ENCODE measurements around the gene PAX3. TPM values are rescaled to one million over a fixed set of nuclear protein-coding genes. Genes with fewer than 3 reads are reported as not detected.

PAX3 gene
- polyA plus RNA-seq (2013, experiment 1 of 2), result 0.08 TPM
- polyA plus RNA-seq (2013, experiment 2 of 2), result 0.03 TPM

GRCh38 chr2:222298311-222299150 is at the start of gene PAX3:
Gene PAX3 (minus strand): TSS chr2:222298998. CDS start chr2:222298615, 383 bp downstream.
- no CpG with 5 or more reads among the region's 63 CpGs for WGBS (ENCODE audit: extremely low coverage, insufficient coverage, low lambda C conversion rate)
- no peak within 1 kb of the TSS for H3K4ac ChIP-seq (ENCODE audit: low read depth, low read length)
- peak within 1 kb of the TSS; percentile 31 for H3K9ac ChIP-seq (ENCODE audit: low read length)

GRCh38 chr2:222341331-222341730 is 42.5 kb upstream of the PAX3 start:
- no peaks in the 10 kb centered on the region for H3K79me2 ChIP-seq (ENCODE audit: control insufficient read depth, insufficient read depth, low read length)
- no CpG with 5 or more reads among the region's 1 CpG for WGBS (ENCODE audit: extremely low coverage, insufficient coverage, low lambda C conversion rate)

More at GRCh38 chr2:222298311-222299150, at the start of gene PAX3:
- H3K79me1 ChIP-seq (ENCODE audit: low read length), result no peaks in the 10 kb centered on the region
- H2AK5ac ChIP-seq (ENCODE audit: low read length), result no peak within 1 kb of the TSS
- no peak within 1 kb of the TSS for H2BK15ac ChIP-seq (replicated peaks; ENCODE audit: low read depth)
- no peak within 1 kb of the TSS for H3K56ac ChIP-seq (ENCODE audit: low read length)
- no peak within 1 kb of the TSS for H3K18ac ChIP-seq (ENCODE audit: low read length)
- no peak for DNase-seq
- no peak within 1 kb of the TSS for H3K23ac ChIP-seq (ENCODE audit: low read length)
- no peaks in the 10 kb centered on the region for H3K79me2 ChIP-seq (ENCODE audit: control insufficient read depth, insufficient read depth, low read length)
- no peaks in the 10 kb centered on the region for H3K4me1 ChIP-seq (ENCODE audit: control insufficient read depth, low read depth, low read length)
- H2BK120ac ChIP-seq (ENCODE audit: low read depth, low read length), result no peak within 1 kb of the TSS
- no peak within 1 kb of the TSS for H2BK5ac ChIP-seq (ENCODE audit: low read length)
- no peaks in the 10 kb centered on the region for H3K36me3 ChIP-seq (ENCODE audit: control insufficient read depth, insufficient read depth, low read length)
- no peak within 1 kb of the TSS for H4K5ac ChIP-seq (ENCODE audit: low read length)
- no peak within 1 kb of the TSS for H3K4me3 ChIP-seq (ENCODE audit: low read length)
- H3K27ac ChIP-seq (ENCODE audit: low read depth, low read length), result no peak within 1 kb of the TSS
- H3K27me3 ChIP-seq (ENCODE audit: insufficient read depth, low read length, poor library complexity), result peaks cover 92% of the 10 kb centered on the region
- peak within 1 kb of the TSS; percentile 73 for H3K4me2 ChIP-seq (ENCODE audit: low read length)
- no peak within 1 kb of the TSS for H4K8ac ChIP-seq (ENCODE audit: low read depth, low read length)

GRCh38 chr2:222338374-222338773 is 39.6 kb upstream of the PAX3 start:
- Histone ChIP-seq H3K4me2 (ENCODE audit: low read length) (no peak overlapping the region), H3K36me3 (ENCODE audit: control insufficient read depth, insufficient read depth, low read length) (no peaks in the 10 kb centered on the region), H3K4me1 (ENCODE audit: control insufficient read depth, low read depth, low read length) (no peaks in the 10 kb centered on the region), H2AK5ac (ENCODE audit: low read length) (no peak overlapping the region), H3K9ac (ENCODE audit: low read length) (no peak overlapping the region), H3K4ac (ENCODE audit: low read depth, low read length) (no peak overlapping the region), H4K5ac (ENCODE audit: low read length) (no peak overlapping the region), H3K79me2 (ENCODE audit: control insufficient read depth, insufficient read depth, low read length) (no peaks in the 10 kb centered on the region), H2BK15ac (replicated peaks; ENCODE audit: low read depth) (no peak overlapping the region), H3K79me1 (ENCODE audit: low read length) (no peaks in the 10 kb centered on the region), H3K23ac (ENCODE audit: low read length) (no peak overlapping the region), H3K27me3 (ENCODE audit: insufficient read depth, low read length, poor library complexity) (no peaks in the 10 kb centered on the region), H3K56ac (ENCODE audit: low read length) (no peak overlapping the region), H2BK120ac (ENCODE audit: low read depth, low read length) (no peak overlapping the region), H4K8ac (ENCODE audit: low read depth, low read length) (no peak overlapping the region), H3K27ac (ENCODE audit: low read depth, low read length) (no peak overlapping the region), H3K18ac (ENCODE audit: low read length) (no peak overlapping the region), H2BK5ac (ENCODE audit: low read length) (no peak overlapping the region), H3K4me3 (ENCODE audit: low read length) (no peak overlapping the region)
- no CpG with 5 or more reads among the region's 1 CpG for WGBS (ENCODE audit: extremely low coverage, insufficient coverage, low lambda C conversion rate)
- no peak for DNase-seq

More at GRCh38 chr2:222341331-222341730, 42.5 kb upstream of the PAX3 start:
- Histone ChIP-seq H3K9ac (ENCODE audit: low read length) (no peak overlapping the region), H3K4me3 (ENCODE audit: low read length) (no peak overlapping the region), H3K36me3 (ENCODE audit: control insufficient read depth, insufficient read depth, low read length) (no peaks in the 10 kb centered on the region), H4K8ac (ENCODE audit: low read depth, low read length) (no peak overlapping the region), H3K79me1 (ENCODE audit: low read length) (no peaks in the 10 kb centered on the region), H3K18ac (ENCODE audit: low read length) (no peak overlapping the region), H2AK5ac (ENCODE audit: low read length) (no peak overlapping the region), H3K27me3 (ENCODE audit: insufficient read depth, low read length, poor library complexity) (no peaks in the 10 kb centered on the region), H3K4ac (ENCODE audit: low read depth, low read length) (no peak overlapping the region), H2BK120ac (ENCODE audit: low read depth, low read length) (no peak overlapping the region), H3K27ac (ENCODE audit: low read depth, low read length) (no peak overlapping the region), H3K23ac (ENCODE audit: low read length) (no peak overlapping the region), H2BK15ac (replicated peaks; ENCODE audit: low read depth) (no peak overlapping the region), H4K5ac (ENCODE audit: low read length) (no peak overlapping the region), H3K4me1 (ENCODE audit: control insufficient read depth, low read depth, low read length) (no peaks in the 10 kb centered on the region), H3K56ac (ENCODE audit: low read length) (no peak overlapping the region), H3K4me2 (ENCODE audit: low read length) (no peak overlapping the region), H2BK5ac (ENCODE audit: low read length) (no peak overlapping the region)
- DNase-seq, result no peak

GRCh38 chr2:222336931-222337330 is 38.1 kb upstream of the PAX3 start:
- no peak overlapping the region for H2AK5ac ChIP-seq (ENCODE audit: low read length)
- no peak overlapping the region for H3K4ac ChIP-seq (ENCODE audit: low read depth, low read length)
- no peak overlapping the region for H2BK120ac ChIP-seq (ENCODE audit: low read depth, low read length)
- no peaks in the 10 kb centered on the region for H3K27me3 ChIP-seq (ENCODE audit: insufficient read depth, low read length, poor library complexity)
- H3K18ac ChIP-seq (ENCODE audit: low read length), result no peak overlapping the region
- H3K4me1 ChIP-seq (ENCODE audit: control insufficient read depth, low read depth, low read length), result no peaks in the 10 kb centered on the region
- H3K27ac ChIP-seq (ENCODE audit: low read depth, low read length), result no peak overlapping the region
- no peak overlapping the region for H3K56ac ChIP-seq (ENCODE audit: low read length)
- H3K4me2 ChIP-seq (ENCODE audit: low read length), result no peak overlapping the region
- no peak for DNase-seq
- no peak overlapping the region for H4K8ac ChIP-seq (ENCODE audit: low read depth, low read length)
- no peak overlapping the region for H3K9ac ChIP-seq (ENCODE audit: low read length)
- no peaks in the 10 kb centered on the region for H3K36me3 ChIP-seq (ENCODE audit: control insufficient read depth, insufficient read depth, low read length)
- no peaks in the 10 kb centered on the region for H3K79me2 ChIP-seq (ENCODE audit: control insufficient read depth, insufficient read depth, low read length)
- H2BK15ac ChIP-seq (replicated peaks; ENCODE audit: low read depth), result no peak overlapping the region
- no peak overlapping the region for H3K4me3 ChIP-seq (ENCODE audit: low read length)
- H2BK5ac ChIP-seq (ENCODE audit: low read length), result no peak overlapping the region
- H3K79me1 ChIP-seq (ENCODE audit: low read length), result no peaks in the 10 kb centered on the region
- no peak overlapping the region for H4K5ac ChIP-seq (ENCODE audit: low read length)
- no peak overlapping the region for H3K23ac ChIP-seq (ENCODE audit: low read length)

- Histone ChIP-seq H3K36me3 (ENCODE audit: control insufficient read depth, insufficient read depth, low read length) (no peaks in the 10 kb centered on the region), H3K18ac (ENCODE audit: low read length) (no peak overlapping the region), H3K56ac (ENCODE audit: low read length) (no peak overlapping the region), H3K79me1 (ENCODE audit: low read length) (no peaks in the 10 kb centered on the region), H3K4me1 (ENCODE audit: control insufficient read depth, low read depth, low read length) (no peaks in the 10 kb centered on the region), H3K27me3 (ENCODE audit: insufficient read depth, low read length, poor library complexity) (no peaks in the 10 kb centered on the region), H4K5ac (ENCODE audit: low read length) (no peak overlapping the region), H3K4ac (ENCODE audit: low read depth, low read length) (no peak overlapping the region), H3K4me3 (ENCODE audit: low read length) (no peak overlapping the region), H3K27ac (ENCODE audit: low read depth, low read length) (no peak overlapping the region), H2BK120ac (ENCODE audit: low read depth, low read length) (no peak overlapping the region), H3K23ac (ENCODE audit: low read length) (no peak overlapping the region), H3K4me2 (ENCODE audit: low read length) (no peak overlapping the region), H2AK5ac (ENCODE audit: low read length) (no peak overlapping the region), H2BK5ac (ENCODE audit: low read length) (no peak overlapping the region), H2BK15ac (replicated peaks; ENCODE audit: low read depth) (no peak overlapping the region), H4K8ac (ENCODE audit: low read depth, low read length) (no peak overlapping the region), H3K79me2 (ENCODE audit: control insufficient read depth, insufficient read depth, low read length) (no peaks in the 10 kb centered on the region), H3K9ac (ENCODE audit: low read length) (no peak overlapping the region)
- no CpG with 5 or more reads among the region's 1 CpG for whole genome bisulfite sequencing (ENCODE audit: extremely low coverage, insufficient coverage, low lambda C conversion rate)
- peak; percentile 5 for DNase-seq
Measured at GRCh38 chr2:222336442-222336841, 37.6 kb upstream of the PAX3 start.

- H2BK120ac ChIP-seq (ENCODE audit: low read depth, low read length), result no peak overlapping the region
- no peak overlapping the region for H3K23ac ChIP-seq (ENCODE audit: low read length)
- no peak overlapping the region for H3K56ac ChIP-seq (ENCODE audit: low read length)
- no peaks in the 10 kb centered on the region for H3K79me1 ChIP-seq (ENCODE audit: low read length)
- no peak overlapping the region for H3K4me3 ChIP-seq (ENCODE audit: low read length)
- no peak overlapping the region for H3K18ac ChIP-seq (ENCODE audit: low read length)
- no peak overlapping the region for H3K9ac ChIP-seq (ENCODE audit: low read length)
- DNase-seq, result no peak
- H3K27ac ChIP-seq (ENCODE audit: low read depth, low read length), result no peak overlapping the region
- no peaks in the 10 kb centered on the region for H3K4me1 ChIP-seq (ENCODE audit: control insufficient read depth, low read depth, low read length)
- no peak overlapping the region for H3K4me2 ChIP-seq (ENCODE audit: low read length)
- no peaks in the 10 kb centered on the region for H3K27me3 ChIP-seq (ENCODE audit: insufficient read depth, low read length, poor library complexity)
- H3K36me3 ChIP-seq (ENCODE audit: control insufficient read depth, insufficient read depth, low read length), result no peaks in the 10 kb centered on the region
- H4K5ac ChIP-seq (ENCODE audit: low read length), result no peak overlapping the region
- H2BK15ac ChIP-seq (replicated peaks; ENCODE audit: low read depth), result no peak overlapping the region
- no peak overlapping the region for H2AK5ac ChIP-seq (ENCODE audit: low read length)
- H2BK5ac ChIP-seq (ENCODE audit: low read length), result no peak overlapping the region
- no peak overlapping the region for H4K8ac ChIP-seq (ENCODE audit: low read depth, low read length)
- no CpG with 5 or more reads among the region's 2 CpGs for WGBS (ENCODE audit: extremely low coverage, insufficient coverage, low lambda C conversion rate)
- H3K79me2 ChIP-seq (ENCODE audit: control insufficient read depth, insufficient read depth, low read length), result no peaks in the 10 kb centered on the region
- no peak overlapping the region for H3K4ac ChIP-seq (ENCODE audit: low read depth, low read length)
Measured at GRCh38 chr2:222334914-222335313, 36.1 kb upstream of the PAX3 start.
